ENCODE results near the gene FRMPD2. TPM values are rescaled to one million over a fixed set of nuclear protein-coding genes. Genes with fewer than 3 reads are reported as not detected.

The FRMPD2 gene
- total RNA-seq, 1 donor: not detected

GRCh38 chr10:48236199-48236621, 38.3 kb downstream of the FRMPD2 start:
- DNase-seq (ENCODE audit: low read depth): no peak
- TF ChIP-seq, protein P1, sequence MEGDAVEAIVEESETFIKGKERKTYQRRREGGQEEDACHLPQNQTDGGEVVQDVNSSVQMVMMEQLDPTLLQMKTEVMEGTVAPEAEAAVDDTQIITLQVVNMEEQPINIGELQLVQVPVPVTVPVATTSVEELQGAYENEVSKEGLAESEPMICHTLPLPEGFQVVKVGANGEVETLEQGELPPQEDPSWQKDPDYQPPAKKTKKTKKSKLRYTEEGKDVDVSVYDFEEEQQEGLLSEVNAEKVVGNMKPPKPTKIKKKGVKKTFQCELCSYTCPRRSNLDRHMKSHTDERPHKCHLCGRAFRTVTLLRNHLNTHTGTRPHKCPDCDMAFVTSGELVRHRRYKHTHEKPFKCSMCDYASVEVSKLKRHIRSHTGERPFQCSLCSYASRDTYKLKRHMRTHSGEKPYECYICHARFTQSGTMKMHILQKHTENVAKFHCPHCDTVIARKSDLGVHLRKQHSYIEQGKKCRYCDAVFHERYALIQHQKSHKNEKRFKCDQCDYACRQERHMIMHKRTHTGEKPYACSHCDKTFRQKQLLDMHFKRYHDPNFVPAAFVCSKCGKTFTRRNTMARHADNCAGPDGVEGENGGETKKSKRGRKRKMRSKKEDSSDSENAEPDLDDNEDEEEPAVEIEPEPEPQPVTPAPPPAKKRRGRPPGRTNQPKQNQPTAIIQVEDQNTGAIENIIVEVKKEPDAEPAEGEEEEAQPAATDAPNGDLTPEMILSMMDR (IDR thresholded peaks at IDR 0.05; ENCODE audit: insufficient read depth, low read length): no peak
- no peak overlapping the region for H3K4me3 ChIP-seq (ENCODE audit: low read depth, low read length)

DNA sequence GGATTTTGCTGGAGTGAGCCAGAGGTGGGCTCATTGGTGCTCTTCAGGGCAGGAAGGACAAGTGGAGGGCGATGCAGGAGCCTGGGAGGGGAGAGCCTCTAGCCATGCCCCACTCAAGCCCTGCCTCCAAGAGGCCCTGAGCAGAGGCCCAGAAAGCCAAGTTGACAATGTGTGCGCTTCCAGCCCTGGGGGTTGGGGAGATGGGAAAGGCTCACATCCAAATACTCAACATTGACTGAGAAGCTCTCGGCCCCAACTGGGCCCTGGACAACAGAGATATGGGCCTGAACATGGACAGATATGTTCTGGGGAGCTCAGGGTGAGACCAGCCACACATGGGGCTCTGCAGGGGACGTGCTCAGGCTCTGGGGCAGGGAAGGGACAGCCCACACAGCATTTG, 39.0 kb downstream of the FRMPD2 start:
- TF ChIP-seq, protein P1 (IDR thresholded peaks at IDR 0.05; ENCODE audit: insufficient read depth, low read length): no peak
- no peak overlapping the region for H3K4me3 ChIP-seq (ENCODE audit: low read depth, low read length)
- DNase-seq (ENCODE audit: low read depth): no peak

DNA sequence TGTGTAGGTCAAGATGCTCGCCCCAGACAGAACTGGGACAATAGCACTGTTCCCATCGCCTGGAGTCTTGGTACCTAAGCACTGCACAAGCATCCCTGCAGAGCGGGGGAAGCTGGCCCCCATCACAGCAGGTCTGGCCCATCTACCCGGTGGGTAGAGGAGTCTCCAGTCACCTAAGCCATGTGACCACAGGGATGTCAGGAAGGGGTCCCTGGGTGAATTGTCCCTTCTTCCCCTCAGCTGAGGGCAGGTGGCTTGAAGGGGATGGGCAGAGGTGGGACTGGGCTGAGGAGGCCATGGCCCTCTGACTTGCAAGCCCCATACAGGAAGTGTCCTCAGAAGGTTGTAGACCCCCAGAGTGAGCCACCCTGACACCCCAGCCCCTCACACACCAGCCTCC, 39.7 kb downstream of the FRMPD2 start:
- no peak for DNase-seq (ENCODE audit: low read depth)
- TF ChIP-seq, protein P1 (IDR thresholded peaks at IDR 0.05; ENCODE audit: insufficient read depth, low read length): no peak
- no peak overlapping the region for H3K4me3 ChIP-seq (ENCODE audit: low read depth, low read length)

GRCh38 chr10:48234295-48234694, 40.2 kb downstream of the FRMPD2 start:
- H3K4me3 ChIP-seq (ENCODE audit: low read depth, low read length): no peak overlapping the region
- DNase-seq (ENCODE audit: low read depth): no peak
- TF ChIP-seq, protein P1 (IDR thresholded peaks at IDR 0.05; ENCODE audit: insufficient read depth, low read length): no peak

- TF ChIP-seq, protein P1 (IDR thresholded peaks at IDR 0.05; ENCODE audit: insufficient read depth, low read length): no peak
- no peak overlapping the region for H3K4me3 ChIP-seq (ENCODE audit: low read depth, low read length)
- no peak for DNase-seq (ENCODE audit: low read depth)
Observed at GRCh38 chr10:48233559-48234005, 40.9 kb downstream of the FRMPD2 start.

DNA sequence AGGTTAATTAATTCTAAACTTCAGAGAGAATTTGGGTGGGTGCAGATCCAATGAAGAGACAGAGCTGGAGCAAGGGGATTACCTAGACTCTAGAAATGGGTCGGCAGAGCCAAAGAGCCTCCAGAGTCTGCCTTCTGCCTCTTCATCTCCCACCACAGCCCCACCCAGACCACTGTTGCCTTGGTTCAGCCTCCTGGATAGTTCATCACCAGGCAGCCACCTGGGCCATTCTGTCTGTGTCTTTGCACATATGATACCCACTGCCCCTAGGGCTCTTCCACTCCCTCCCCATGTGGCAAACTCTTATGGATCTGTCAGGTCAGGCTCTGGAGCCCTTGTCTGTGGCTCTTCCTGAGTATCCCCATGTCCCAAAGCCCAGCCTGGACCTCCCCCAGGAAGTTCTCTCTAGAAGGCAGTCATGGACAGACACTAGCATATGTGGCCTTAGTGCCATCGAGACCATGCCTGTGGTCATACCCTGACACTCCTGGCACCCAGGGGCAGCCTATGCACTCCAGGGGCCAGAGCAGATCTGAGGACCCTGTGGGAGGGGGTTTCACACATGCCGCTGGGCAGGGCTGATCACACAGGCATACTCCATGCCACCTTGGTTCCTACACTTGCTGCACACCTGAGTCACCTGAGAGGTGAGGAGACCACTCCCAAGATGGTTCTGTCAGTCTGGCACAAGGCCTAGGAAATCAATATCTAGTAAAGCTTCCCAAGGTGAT, 41.6 kb downstream of the FRMPD2 start:
- no peak for DNase-seq (ENCODE audit: low read depth)
- no peak overlapping the region for H3K4me3 ChIP-seq (ENCODE audit: low read depth, low read length)
- TF ChIP-seq, protein P1 (IDR thresholded peaks at IDR 0.05; ENCODE audit: insufficient read depth, low read length): no peak
